Colonic mucosa (tissue), 4 donors: Measurements from ENCODE around the gene ZIC5. TPM values are rescaled to one million over a fixed set of nuclear protein-coding genes. Genes with fewer than 3 reads are reported as not detected.

Source experiments
- DNase-seq: peaks from one replicate; pipeline ENCODE4 v3.0.0-alpha.2; 2020
- H3K27ac ChIP-seq: fragments of 200-600 bp; one replicate; pipeline ENCODE4 v1.8.0; 2021
- H3K27me3 ChIP-seq: fragments of 200-600 bp; one replicate; pipeline ENCODE4 v1.8.0; 2021
- H3K36me3 ChIP-seq: fragments of 200-600 bp; one replicate; pipeline ENCODE4 v1.8.0; 2021
- H3K4me1 ChIP-seq: fragments of 200-600 bp; one replicate; pipeline ENCODE4 v1.8.0; 2021; ENCODE audit warnings: mild to moderate bottlenecking
- H3K4me3 ChIP-seq: fragments of 200-600 bp; one replicate; pipeline ENCODE4 v1.8.0; 2021
- H3K9ac ChIP-seq, 2 donors: one replicate each; pipeline ENCODE4 v1.7.0; 2013; ENCODE audit warnings: control low read depth in 2 of 2, low read depth in 2 of 2, low read length in 2 of 2
- H3K9me3 ChIP-seq: fragments of 200-600 bp; one replicate; pipeline ENCODE4 v1.8.0; 2021
- intact Hi-C: fragments of 100-400 bp; cut with DNase I; formaldehyde crosslinking; loops from one replicate; pipeline ENCODE4 v1.14.1; 2022
- total RNA-seq, 2 donors: library from RNA; stranded (reverse); fragmentation: NEBNext Ultra II Directional in 1 of 2; extraction: Animal tissue kit (Norgen Biotek cat#: 25700) in 1 of 2; gene quantifications; one replicate each; pipeline ENCODE4 v1.2.1, GENCODE V29; 2021
- TF ChIP-seq, protein P1 (sequence below): fragments of 200-600 bp; IDR thresholded peaks from one replicate; pipeline ENCODE4 v1.8.0; 2022; ENCODE audit warnings: antibody characterized with exemption, mild to moderate bottlenecking
- donor health status: healthy.
- donor health status: DM: no; HTN: no; CAD: no.
- donor health status: DM: no; HTN: no; CAD: no.

The ZIC5 gene
- total RNA-seq, 2 donors from 2014 or later, result 0.10 TPM; not detected in 1

DNA sequence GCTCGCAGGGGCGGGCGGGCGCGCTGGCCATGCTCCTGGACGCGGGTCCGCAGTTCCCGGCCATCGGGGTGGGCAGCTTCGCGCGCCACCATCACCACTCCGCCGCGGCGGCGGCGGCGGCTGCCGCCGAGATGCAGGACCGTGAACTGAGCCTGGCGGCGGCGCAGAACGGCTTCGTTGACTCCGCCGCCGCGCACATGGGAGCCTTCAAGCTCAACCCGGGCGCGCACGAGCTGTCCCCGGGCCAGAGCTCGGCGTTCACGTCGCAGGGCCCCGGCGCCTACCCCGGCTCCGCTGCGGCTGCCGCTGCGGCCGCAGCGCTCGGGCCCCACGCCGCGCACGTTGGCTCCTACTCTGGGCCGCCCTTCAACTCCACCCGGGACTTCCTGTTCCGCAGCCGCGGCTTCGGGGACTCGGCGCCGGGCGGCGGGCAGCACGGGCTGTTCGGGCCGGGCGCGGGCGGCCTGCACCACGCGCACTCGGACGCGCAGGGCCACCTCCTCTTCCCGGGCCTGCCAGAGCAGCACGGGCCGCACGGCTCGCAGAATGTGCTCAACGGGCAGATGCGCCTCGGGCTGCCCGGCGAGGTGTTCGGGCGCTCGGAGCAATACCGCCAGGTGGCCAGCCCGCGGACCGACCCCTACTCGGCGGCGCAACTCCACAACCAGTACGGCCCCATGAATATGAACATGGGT is 10.6 kb upstream of the ZIC5 start:
- intact Hi-C loops, result no loop called here
- Histone ChIP-seq H3K9me3 (no peaks in the 10 kb centered on the region), H3K27me3 (peaks cover 94% of the 10 kb centered on the region), H3K4me1 (peaks cover 10% of the 10 kb centered on the region), H3K36me3 (no peaks in the 10 kb centered on the region), H3K27ac (no peak overlapping the region), H3K9ac (no peak overlapping the region), H3K4me3 (peak overlapping the region; percentile 52)
- DNase-seq, result no peak
- TF ChIP-seq, protein P1, sequence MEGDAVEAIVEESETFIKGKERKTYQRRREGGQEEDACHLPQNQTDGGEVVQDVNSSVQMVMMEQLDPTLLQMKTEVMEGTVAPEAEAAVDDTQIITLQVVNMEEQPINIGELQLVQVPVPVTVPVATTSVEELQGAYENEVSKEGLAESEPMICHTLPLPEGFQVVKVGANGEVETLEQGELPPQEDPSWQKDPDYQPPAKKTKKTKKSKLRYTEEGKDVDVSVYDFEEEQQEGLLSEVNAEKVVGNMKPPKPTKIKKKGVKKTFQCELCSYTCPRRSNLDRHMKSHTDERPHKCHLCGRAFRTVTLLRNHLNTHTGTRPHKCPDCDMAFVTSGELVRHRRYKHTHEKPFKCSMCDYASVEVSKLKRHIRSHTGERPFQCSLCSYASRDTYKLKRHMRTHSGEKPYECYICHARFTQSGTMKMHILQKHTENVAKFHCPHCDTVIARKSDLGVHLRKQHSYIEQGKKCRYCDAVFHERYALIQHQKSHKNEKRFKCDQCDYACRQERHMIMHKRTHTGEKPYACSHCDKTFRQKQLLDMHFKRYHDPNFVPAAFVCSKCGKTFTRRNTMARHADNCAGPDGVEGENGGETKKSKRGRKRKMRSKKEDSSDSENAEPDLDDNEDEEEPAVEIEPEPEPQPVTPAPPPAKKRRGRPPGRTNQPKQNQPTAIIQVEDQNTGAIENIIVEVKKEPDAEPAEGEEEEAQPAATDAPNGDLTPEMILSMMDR, result no peak

DNA sequence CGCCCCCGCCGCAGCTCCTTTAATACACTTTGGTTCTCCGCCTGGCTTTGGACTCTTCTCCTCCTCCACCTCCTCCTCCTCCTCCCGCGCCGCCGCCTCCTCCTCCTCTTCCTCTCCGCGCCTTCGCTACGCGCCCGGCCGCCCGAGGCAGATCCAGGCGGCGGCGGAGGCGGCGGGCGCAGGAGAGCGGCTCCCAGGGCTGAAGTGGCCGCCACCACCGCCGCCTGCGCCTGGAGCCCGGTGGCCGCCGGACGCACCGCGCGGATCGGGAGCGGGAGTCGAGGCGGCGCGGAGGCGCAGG is 10.1 kb upstream of the ZIC5 start, which contains the start of gene ZIC2:
ZIC2 (plus strand) TSS at position 50 of the 301 bp plus-strand sequence. CDS start 281 bp downstream, outside the sequence.
- Histone ChIP-seq H3K36me3 (no peaks in the 10 kb centered on the region), H3K4me3 (peak within 1 kb of the TSS; percentile 52), H3K27me3 (peaks cover 94% of the 10 kb centered on the region), H3K4me1 (peaks cover 10% of the 10 kb centered on the region), H3K9ac (no peak within 1 kb of the TSS), H3K9me3 (no peaks in the 10 kb centered on the region), H3K27ac (no peak within 1 kb of the TSS)
- no peak for DNase-seq
- TF ChIP-seq, protein P1, result no peak
- intact Hi-C loops, result no loop called here

DNA sequence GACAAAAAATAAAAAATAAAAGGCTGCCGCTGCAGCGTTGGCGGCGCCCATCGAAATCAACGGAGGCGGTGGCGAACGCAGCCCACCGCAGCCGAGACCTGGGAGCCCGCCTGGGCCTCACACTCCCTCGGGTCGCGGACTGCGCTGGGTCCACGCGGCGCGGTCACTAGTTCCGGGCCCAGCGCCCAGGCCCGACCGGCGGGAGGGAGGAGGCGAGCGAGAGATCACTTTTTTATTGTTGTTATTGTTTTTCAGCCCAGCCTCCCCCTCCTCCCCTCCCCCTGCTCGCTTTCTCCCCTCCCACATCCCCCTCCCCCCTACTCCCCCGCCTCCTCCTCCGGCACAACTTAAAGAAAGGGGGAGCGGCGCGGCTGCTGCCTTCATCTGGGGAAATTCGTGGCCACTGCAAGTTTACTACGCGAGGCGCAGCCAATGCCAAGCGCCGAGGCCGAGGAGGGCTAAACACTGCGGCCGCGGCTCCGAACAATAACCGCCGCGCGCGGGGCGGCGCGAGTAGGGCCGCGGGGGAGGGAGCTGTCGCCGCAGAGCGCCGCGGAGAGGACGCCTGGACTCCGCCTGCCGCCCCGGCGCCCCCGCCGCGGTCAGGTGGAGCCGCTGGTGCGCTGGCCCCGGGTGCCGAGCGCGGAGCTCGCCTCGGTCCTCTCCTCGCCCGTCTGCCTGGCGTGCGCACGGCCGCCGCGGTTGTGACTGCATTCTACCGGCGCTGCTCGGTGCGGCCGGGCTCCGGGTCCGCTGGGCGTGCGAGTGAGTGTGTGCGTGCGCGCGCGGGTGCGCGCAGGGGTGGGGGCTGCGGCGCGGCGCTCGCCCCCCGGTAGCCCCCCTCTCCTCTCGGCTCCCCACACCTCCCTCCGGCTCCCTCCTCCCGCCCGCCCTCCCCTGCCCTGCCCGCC is 9.5 kb upstream of the ZIC5 start:
- H3K9me3 ChIP-seq, result no peaks in the 10 kb centered on the region
- H3K36me3 ChIP-seq, result no peaks in the 10 kb centered on the region
- no peak overlapping the region for H3K27ac ChIP-seq
- peaks cover 93% of the 10 kb centered on the region for H3K27me3 ChIP-seq
- no peak for DNase-seq
- intact Hi-C loops, result no loop called here
- no peak overlapping the region for H3K9ac ChIP-seq
- peaks cover 10% of the 10 kb centered on the region for H3K4me1 ChIP-seq
- H3K4me3 ChIP-seq, result peak overlapping the region; percentile 52
- TF ChIP-seq, protein P1, result no peak

DNA sequence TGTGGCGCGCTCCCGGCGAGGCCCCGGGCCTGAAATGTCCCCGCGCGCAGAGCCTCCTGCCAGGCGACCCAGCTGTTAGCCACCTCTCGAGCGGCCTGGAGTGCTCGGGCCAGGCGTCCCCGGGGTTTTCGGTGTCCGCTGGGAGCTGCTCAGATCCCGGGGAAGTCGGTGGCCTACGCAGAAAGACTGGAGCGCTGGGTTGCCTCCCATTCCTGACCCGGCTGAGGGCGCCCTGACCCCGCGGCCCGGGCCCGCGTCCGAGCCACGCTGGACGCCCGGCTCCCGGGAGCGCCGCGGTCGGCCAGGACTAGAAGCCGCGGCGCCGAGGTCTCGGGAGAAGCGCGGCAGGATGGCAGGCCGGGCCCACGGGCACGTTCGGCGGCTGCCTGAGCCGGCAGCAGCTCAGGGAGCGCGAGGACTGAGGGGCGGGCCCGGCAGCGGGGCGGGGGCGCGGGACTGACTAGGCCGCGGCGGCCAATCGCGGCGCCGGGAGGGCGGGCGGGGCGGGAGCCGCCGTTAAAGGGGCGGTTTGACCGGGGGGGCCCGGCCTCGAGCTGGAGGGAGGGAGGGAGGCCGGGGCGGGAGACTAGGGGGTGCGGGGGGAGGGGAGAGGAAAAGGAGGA is 8.7 kb upstream of the ZIC5 start:
- no peaks in the 10 kb centered on the region for H3K9me3 ChIP-seq
- peak overlapping the region in 1 of 2 donors; percentile 29 for H3K9ac ChIP-seq
- TF ChIP-seq, protein P1, result no peak
- no peak overlapping the region for H3K27ac ChIP-seq
- H3K27me3 ChIP-seq, result peaks cover 94% of the 10 kb centered on the region
- H3K4me1 ChIP-seq, result peaks cover 10% of the 10 kb centered on the region
- H3K4me3 ChIP-seq, result peak overlapping the region; percentile 52
- no peaks in the 10 kb centered on the region for H3K36me3 ChIP-seq
- intact Hi-C loops, result no loop called here
- peak; percentile 79 for DNase-seq

DNA sequence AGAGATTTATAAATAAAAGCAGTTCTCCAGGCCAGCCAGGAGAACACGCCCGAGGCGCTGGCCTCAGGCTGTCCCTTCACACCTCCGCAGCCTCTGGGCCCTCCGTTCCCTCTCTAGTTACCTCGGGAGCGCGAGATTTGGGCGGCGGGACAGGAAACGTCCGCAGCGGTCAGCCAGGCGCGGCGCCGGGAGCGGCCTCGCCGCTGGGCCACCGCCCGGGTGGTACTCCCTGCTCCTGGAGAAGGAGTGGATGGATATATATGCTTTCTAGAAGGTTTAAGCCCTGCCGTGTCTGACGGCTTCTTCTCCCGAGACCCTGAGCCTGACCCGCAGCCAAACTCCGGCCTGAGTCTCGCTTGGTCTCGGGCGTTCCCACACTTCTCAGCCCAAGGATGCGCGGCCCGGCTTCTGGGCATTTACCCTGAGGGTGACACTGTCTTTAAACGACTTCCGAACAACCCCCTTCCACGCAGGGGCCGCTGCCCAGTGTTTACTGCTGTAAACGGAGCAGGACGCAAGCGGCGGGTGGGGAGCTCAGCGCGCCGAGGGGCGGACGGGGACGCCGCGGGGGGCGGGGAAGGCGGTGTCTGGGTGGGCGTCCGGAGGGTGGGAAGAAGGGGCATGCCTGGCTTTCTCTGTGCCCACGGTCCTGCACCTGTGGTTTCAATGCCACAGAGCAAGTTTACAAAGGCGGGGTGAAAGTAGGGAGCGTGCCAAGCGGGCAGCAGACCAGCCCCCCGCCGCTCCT is 8.1 kb upstream of the ZIC5 start:
- Histone ChIP-seq H3K4me3 (peak overlapping the region; percentile 52), H3K9me3 (no peaks in the 10 kb centered on the region), H3K36me3 (no peaks in the 10 kb centered on the region), H3K27ac (no peak overlapping the region), H3K9ac (peak overlapping the region in 1 of 2 donors; percentile 29), H3K4me1 (peaks cover 6% of the 10 kb centered on the region), H3K27me3 (peaks cover 95% of the 10 kb centered on the region)
- TF ChIP-seq, protein P1, result no peak
- DNase-seq, result peak; percentile 20
- intact Hi-C loops, result no loop called here
